GM04503 (cell line): Measurements from ENCODE around the gene CAMTA1.
A peak's percentile ranks its signal among the peaks of the same experiment; 100 is the strongest.
"Not testable (repeated sequence)": the region's sequence is repeated elsewhere in the genome, so short reads cannot be mapped to it uniquely, and the experiment has no call there.

ENCODE experiments used
- DNase-seq: peaks from one replicate; pipeline ENCODE4 v3.0.0-alpha.2; 2012; ENCODE audit warnings: low read depth

Gene CAMTA1

GRCh38 chr1:6907676-6908434, 122.6 kb downstream of the CAMTA1 start:
- no peak for DNase-seq

- no peak for DNase-seq
Measured at GRCh38 chr1:6909401-6909800, 124.1 kb downstream of the CAMTA1 start.

- DNase-seq: no peak
Measured at GRCh38 chr1:6909857-6910256, 124.6 kb downstream of the CAMTA1 start.

- no peak for DNase-seq
Measured at GRCh38 chr1:6911021-6911941, 126.0 kb downstream of the CAMTA1 start.

- no peak for DNase-seq
Measured at GRCh38 chr1:6911974-6912373, 126.7 kb downstream of the CAMTA1 start.

GRCh38 chr1:6912518-6912917, 127.3 kb downstream of the CAMTA1 start:
- DNase-seq: no peak

GRCh38 chr1:6913086-6913485, 127.8 kb downstream of the CAMTA1 start:
- DNase-seq: no peak

GRCh38 chr1:6914706-6915105, 129.5 kb downstream of the CAMTA1 start:
- no peak for DNase-seq

- DNase-seq: no peak
Measured at GRCh38 chr1:6915999-6916565, 130.8 kb downstream of the CAMTA1 start.

- no peak for DNase-seq
Measured at GRCh38 chr1:6917067-6917466, 131.8 kb downstream of the CAMTA1 start.

GRCh38 chr1:6918186-6918924, 133.1 kb downstream of the CAMTA1 start:
- DNase-seq: no peak

- DNase-seq: no peak
Measured at GRCh38 chr1:6918925-6919511, 133.8 kb downstream of the CAMTA1 start.

GRCh38 chr1:6921506-6921905, 136.3 kb downstream of the CAMTA1 start:
- not testable (repeated sequence) for DNase-seq

- peak; percentile 51 for DNase-seq
Measured at GRCh38 chr1:6922096-6922931, 137.1 kb downstream of the CAMTA1 start.

GRCh38 chr1:6923012-6923411, 137.8 kb downstream of the CAMTA1 start:
- DNase-seq: no peak

GRCh38 chr1:6923416-6923815, 138.2 kb downstream of the CAMTA1 start:
- DNase-seq: no peak

- no peak for DNase-seq
Measured at GRCh38 chr1:6923955-6924881, 139.0 kb downstream of the CAMTA1 start.

GRCh38 chr1:6924891-6925290, 139.6 kb downstream of the CAMTA1 start:
- DNase-seq: no peak

- DNase-seq: no peak
Measured at GRCh38 chr1:6927626-6928025, 142.4 kb downstream of the CAMTA1 start.
